ENCODE results near the gene KCNH2.

- TF ChIP-seq CTCF (IDR thresholded peaks at IDR 0.05): no peak
- TF ChIP-seq POLR2A (IDR thresholded peaks at IDR 0.05): no peak
Measured at GRCh38 chr7:151016505-151016904, 38.4 kb upstream of the KCNH2 start.

Data from lower leg skin (tissue), 3 donors.